Astrocyte (in vitro differentiated cells and primary cell): ENCODE measurements around the gene DCBLD2. TPM values are rescaled to one million over a fixed set of nuclear protein-coding genes. Genes with fewer than 3 reads are reported as not detected.

Experiments used
- DNase-seq: peaks from one replicate; pipeline ENCODE4 v3.0.0-alpha.2; 2010; ENCODE audit warnings: low read depth
- FAIRE-seq: peaks from 2 replicates; lab custom pipeline; 2011; peaks lifted over from hg19 to GRCh38; lab: Jason Lieb, UNC
- H2AFZ ChIP-seq: 2 replicates; pipeline ENCODE4 v1.6.0; 2012; ENCODE audit warnings: low read depth, low read length, inconsistent platforms
- H3K27ac ChIP-seq: 2 replicates; pipeline ENCODE4 v1.5.1; 2011; ENCODE audit warnings: low read depth, low read length, inconsistent platforms
- H3K27me3 ChIP-seq: 2 replicates; pipeline ENCODE4 v1.6.0; 2011; ENCODE audit warnings: low read length, inconsistent platforms; ENCODE audit not compliant: insufficient read depth
- H3K36me3 ChIP-seq: 2 replicates; pipeline ENCODE4 v1.5.1; 2011; ENCODE audit warnings: low read length, inconsistent platforms; ENCODE audit not compliant: insufficient read depth
- H3K4me1 ChIP-seq: 2 replicates; pipeline ENCODE4 v1.5.1; 2011; ENCODE audit warnings: low read length, inconsistent platforms; ENCODE audit not compliant: insufficient read depth
- H3K4me2 ChIP-seq: 2 replicates; pipeline ENCODE4 v1.6.0; 2012; ENCODE audit warnings: low read length, inconsistent platforms
- H3K4me3 ChIP-seq: 2 replicates; pipeline ENCODE4 v1.5.1; 2011; ENCODE audit warnings: low read depth, mild to moderate bottlenecking, low read length, inconsistent platforms; ENCODE audit not compliant: insufficient read depth
- H3K79me2 ChIP-seq: 2 replicates; pipeline ENCODE4 v1.6.0; 2012; ENCODE audit warnings: mild to moderate bottlenecking, low read length, inconsistent platforms; ENCODE audit not compliant: insufficient read depth
- H3K9ac ChIP-seq: 2 replicates; pipeline ENCODE4 v1.6.0; 2012; ENCODE audit warnings: mild to moderate bottlenecking, low read length, inconsistent platforms
- H3K9me3 ChIP-seq: 2 replicates; pipeline ENCODE4 v1.5.1; 2012; ENCODE audit warnings: low read depth, mild to moderate bottlenecking, low read length, inconsistent platforms; ENCODE audit not compliant: insufficient read depth
- H4K20me1 ChIP-seq: 2 replicates; pipeline ENCODE4 v1.6.0; 2012; ENCODE audit warnings: low read length, inconsistent platforms; ENCODE audit not compliant: insufficient read depth
- H3K27ac Mint-ChIP-seq: one replicate; pipeline ENCODE4 v1.8.0; 2021; ENCODE audit warnings: mild to moderate bottlenecking, mixed read lengths; ENCODE audit not compliant: unreplicated experiment
- H3K27me3 Mint-ChIP-seq: one replicate; pipeline ENCODE4 v1.8.0; 2021; ENCODE audit warnings: low read depth, mixed read lengths; ENCODE audit not compliant: unreplicated experiment
- H3K36me3 Mint-ChIP-seq: one replicate; pipeline ENCODE4 v1.8.0; 2021; ENCODE audit warnings: low read depth, mixed read lengths; ENCODE audit not compliant: unreplicated experiment
- H3K4me1 Mint-ChIP-seq: one replicate; pipeline ENCODE4 v1.8.0; 2021; ENCODE audit warnings: low read depth, mixed read lengths; ENCODE audit not compliant: unreplicated experiment
- H3K4me3 Mint-ChIP-seq: one replicate; pipeline ENCODE4 v1.8.0; 2021; ENCODE audit warnings: mild to moderate bottlenecking, moderate library complexity, mixed read lengths; ENCODE audit not compliant: unreplicated experiment
- H3K9me3 Mint-ChIP-seq: one replicate; pipeline ENCODE4 v1.8.0; 2021; ENCODE audit warnings: mild to moderate bottlenecking, mixed read lengths; ENCODE audit not compliant: unreplicated experiment
- CTCF ChIP-seq: IDR thresholded peaks from 2 replicates; pipeline ENCODE4 v1.5.1; 2011; ENCODE audit warnings: low read depth, mild to moderate bottlenecking, inconsistent platforms, low read length, moderate library complexity; ENCODE audit not compliant: insufficient read depth
- EZH2 ChIP-seq: IDR thresholded peaks from 2 replicates; pipeline ENCODE4 v1.6.1; 2012; ENCODE audit warnings: mild to moderate bottlenecking, low read length, inconsistent platforms; ENCODE audit not compliant: insufficient read depth
- total RNA-seq: library from RNA; stranded (reverse); gene quantifications from 2 replicates; pipeline ENCODE4 v1.2.1, GENCODE V29; 2021

The DCBLD2 gene
- total RNA-seq, 1 donor from 2014 or later, result 243 TPM

GRCh38 chr3:98746122-98746521 lies 155.4 kb downstream of the DCBLD2 start:
- Histone ChIP-seq H3K4me2 (no peak overlapping the region), H2AFZ (no peak overlapping the region), H3K79me2 (no peaks in the 10 kb centered on the region), H3K27me3 (no peaks in the 10 kb centered on the region), H3K27ac (no peak overlapping the region), H3K4me3 (no peak overlapping the region), H3K4me1 (peaks cover 5% of the 10 kb centered on the region), H3K36me3 (no peaks in the 10 kb centered on the region), H3K9ac (no peak overlapping the region), H4K20me1 (no peaks in the 10 kb centered on the region), H3K9me3 (no peaks in the 10 kb centered on the region)
- no peak overlapping the region for H3K27ac Mint-ChIP-seq
- H3K4me3 Mint-ChIP-seq, result no peak overlapping the region
- TF ChIP-seq CTCF, result no peak
- no peak for TF ChIP-seq EZH2
- FAIRE-seq (no peak), DNase-seq (no peak)
- H3K9me3 Mint-ChIP-seq, result no peaks in the 10 kb centered on the region
- peaks cover 22% of the 10 kb centered on the region for H3K4me1 Mint-ChIP-seq
- H3K27me3 Mint-ChIP-seq, result no peaks in the 10 kb centered on the region
- peaks cover 3% of the 10 kb centered on the region for H3K36me3 Mint-ChIP-seq

Other genes with a start within 250 kb of the DCBLD2 start
- 4.4 and 4.8 TPM in 2 replicates for gene ST3GAL6, start 138.4 kb downstream of the DCBLD2 start, total RNA-seq